GM18499 (cell line): Measurements from ENCODE around the gene WNK2.
"Not testable (repeated sequence)": the region's sequence is repeated elsewhere in the genome, so short reads cannot be mapped to it uniquely, and the experiment has no call there.

Experiments
- ATAC-seq: cut with Tn5 transposase; IDR thresholded peaks from one replicate; pipeline ENCODE4 v1.9.1; 2021; ENCODE audit warnings: moderate number of reproducible peaks; ENCODE audit not compliant: insufficient read depth, unreplicated experiment

WNK2 gene

GRCh38 chr9:93319992-93320500 is 136.1 kb downstream of the WNK2 start:
- ATAC-seq = no peak

GRCh38 chr9:93320591-93321219 is 136.8 kb downstream of the WNK2 start:
- ATAC-seq = no peak

GRCh38 chr9:93321220-93321610 is 137.3 kb downstream of the WNK2 start:
- ATAC-seq = no peak

GRCh38 chr9:93323446-93323954 is 139.6 kb downstream of the WNK2 start:
- ATAC-seq = not testable (repeated sequence)

GRCh38 chr9:93324191-93324834 is 140.4 kb downstream of the WNK2 start:
- ATAC-seq = no peak

- no peak for ATAC-seq
Observed at GRCh38 chr9:93325307-93326035, 141.5 kb downstream of the WNK2 start.

GRCh38 chr9:93326056-93326455 is 142.1 kb downstream of the WNK2 start:
- no peak for ATAC-seq

GRCh38 chr9:93326654-93327053 is 142.7 kb downstream of the WNK2 start:
- ATAC-seq = no peak

- no peak for ATAC-seq
Observed at GRCh38 chr9:93329629-93330280, 145.8 kb downstream of the WNK2 start.

- ATAC-seq = no peak
Observed at GRCh38 chr9:93332317-93332716, 148.4 kb downstream of the WNK2 start.

GRCh38 chr9:93336720-93337119 is 152.8 kb downstream of the WNK2 start:
- ATAC-seq = no peak

- not testable (repeated sequence) for ATAC-seq
Observed at GRCh38 chr9:93338196-93338595, 154.3 kb downstream of the WNK2 start.

GRCh38 chr9:93340091-93340490 is 156.2 kb downstream of the WNK2 start:
- ATAC-seq = no peak

GRCh38 chr9:93341820-93342219 is 157.9 kb downstream of the WNK2 start:
- ATAC-seq = not testable (repeated sequence)

- not testable (repeated sequence) for ATAC-seq
Observed at GRCh38 chr9:93342428-93342827, 158.5 kb downstream of the WNK2 start.

GRCh38 chr9:93343663-93344062 is 159.7 kb downstream of the WNK2 start:
- no peak for ATAC-seq

GRCh38 chr9:93345643-93346230 is 161.8 kb downstream of the WNK2 start:
- no peak for ATAC-seq

- ATAC-seq = no peak
Observed at GRCh38 chr9:93346231-93347112, 162.5 kb downstream of the WNK2 start.

GRCh38 chr9:93347371-93347975 is 163.5 kb downstream of the WNK2 start:
- not testable (repeated sequence) for ATAC-seq
